Stimulated activated CD8-positive, alpha-beta memory T cell treated with anti-CD3 and anti-CD28 coated beads, Interleukin-15, amount 100 ng/mL, for 1 hour (primary cell): ENCODE data around the gene NEGR1.

Experiments used
- DNase-seq: peaks from one replicate; pipeline ENCODE4 v3.0.0-alpha.2; 2020; ENCODE audit warnings: low read depth

NEGR1 gene

DNA sequence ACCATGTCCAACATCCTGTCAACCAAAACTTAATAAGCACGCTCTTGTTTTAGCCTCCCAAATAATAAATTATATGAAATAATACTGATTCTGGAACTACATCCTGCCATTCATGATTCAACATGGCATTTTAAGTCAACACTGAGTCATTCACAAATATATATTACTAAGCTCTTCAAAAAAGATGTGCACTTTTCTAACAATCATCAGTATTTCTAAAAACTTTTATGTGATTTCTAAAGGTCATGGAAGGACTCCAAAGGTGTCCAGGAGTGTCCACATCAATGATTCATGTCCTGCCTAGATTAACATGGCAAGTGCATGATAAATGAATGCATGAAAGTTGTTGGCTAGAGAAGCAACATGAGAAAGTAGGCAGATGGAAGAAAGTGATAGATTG is 51.6 kb downstream of the NEGR1 start:
- no peak for DNase-seq

DNA sequence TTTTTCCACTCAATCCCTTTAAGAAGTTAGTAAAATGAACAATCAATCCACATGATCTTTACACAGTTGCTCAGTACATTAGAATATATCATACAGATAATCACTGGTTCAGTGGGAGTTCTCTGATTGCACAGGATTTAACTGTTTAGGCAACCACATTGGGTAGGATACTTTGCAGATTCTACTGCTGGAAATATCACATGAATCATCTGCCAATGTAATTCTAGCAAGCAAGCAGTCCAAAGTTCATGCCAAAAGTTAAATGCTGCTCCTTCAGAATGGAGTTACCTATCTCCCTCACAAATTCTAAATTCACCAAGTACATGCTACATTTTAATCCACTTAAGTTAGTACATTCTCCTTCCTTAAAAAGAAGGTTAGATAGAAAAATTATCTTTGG is 52.4 kb downstream of the NEGR1 start:
- DNase-seq = no peak

DNA sequence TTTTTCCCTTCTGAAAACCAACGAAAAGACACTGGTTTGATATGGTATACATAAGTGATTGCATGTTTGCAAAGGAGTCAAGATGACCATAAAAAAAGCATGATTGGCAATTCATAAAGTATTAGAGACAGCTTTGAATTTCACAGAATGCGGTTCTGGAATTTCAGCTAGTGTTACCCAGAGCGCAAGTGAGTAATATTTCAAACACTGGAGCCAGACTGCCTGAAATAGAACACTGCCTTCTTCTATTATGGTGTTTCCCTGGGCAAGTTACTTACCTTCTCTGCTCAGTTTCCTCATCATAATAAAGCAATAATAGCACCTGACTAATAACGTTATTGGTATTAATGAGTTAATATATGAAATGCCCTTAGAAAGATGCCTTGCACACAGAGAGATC is 54.7 kb downstream of the NEGR1 start:
- no peak for DNase-seq

DNA sequence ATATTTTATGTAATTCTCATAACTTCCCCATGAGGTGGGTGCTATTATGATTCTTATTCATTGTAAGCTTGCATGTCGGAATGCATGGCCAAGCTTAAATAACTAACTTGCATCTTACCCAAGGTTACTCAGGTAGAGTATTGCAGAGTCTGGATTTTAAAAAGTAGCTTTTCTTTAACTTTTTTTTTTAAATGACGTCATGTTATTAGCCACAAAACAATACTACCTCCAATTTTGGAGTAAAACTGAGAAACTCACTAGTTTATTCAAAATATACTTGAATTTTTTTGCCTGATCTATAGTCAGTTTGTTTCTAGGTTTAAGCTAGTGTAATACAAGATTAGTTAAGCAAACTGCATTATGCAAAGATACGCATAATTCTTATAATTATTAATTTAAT is 57.8 kb downstream of the NEGR1 start:
- no peak for DNase-seq

DNA sequence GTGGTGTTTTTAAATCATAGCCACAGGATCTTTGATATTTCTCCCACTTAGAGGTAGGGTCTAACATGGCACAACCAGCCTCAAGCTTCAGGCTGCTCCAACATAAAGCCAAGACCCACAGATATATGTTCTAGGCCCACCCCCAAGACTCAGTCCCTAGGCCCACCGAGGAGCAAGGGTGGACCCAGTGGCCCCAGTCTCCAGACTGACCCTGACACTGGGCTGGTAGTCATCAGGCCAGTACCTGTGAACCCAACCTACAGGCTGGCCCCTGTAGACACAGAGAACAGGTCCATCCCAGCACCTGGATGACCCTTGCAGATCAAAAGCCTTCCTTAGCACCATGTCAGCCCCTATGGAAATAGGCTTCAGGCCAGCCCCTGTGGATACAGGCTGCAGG is 60.5 kb downstream of the NEGR1 start:
- DNase-seq = no peak

DNA sequence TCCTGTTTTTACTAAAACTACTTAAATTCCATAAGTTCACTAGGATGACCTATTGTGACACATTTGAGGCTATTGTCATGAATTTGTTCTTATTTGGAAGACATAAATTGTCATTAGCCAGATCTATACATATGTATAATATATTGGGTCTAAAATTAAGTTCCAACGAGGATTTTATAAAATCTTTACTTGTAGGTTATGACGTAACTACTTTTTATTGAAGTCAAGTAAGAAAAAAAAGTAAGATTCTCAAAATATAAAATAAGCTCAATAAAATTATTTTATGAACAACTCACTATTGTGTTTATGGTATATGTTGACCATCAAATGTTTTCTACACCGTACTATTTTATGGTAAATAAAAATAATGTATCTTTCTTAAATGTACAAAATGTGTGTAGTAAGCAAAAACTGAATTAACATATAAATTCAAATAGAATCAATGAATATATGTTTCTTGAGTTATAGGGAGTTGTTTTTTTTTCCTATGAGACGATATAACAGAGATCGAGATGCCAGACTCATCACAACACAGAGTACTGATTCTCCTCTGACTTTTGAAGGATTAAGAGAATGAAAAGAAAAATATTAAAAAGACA is 64.1 kb downstream of the NEGR1 start:
- no peak for DNase-seq

DNA sequence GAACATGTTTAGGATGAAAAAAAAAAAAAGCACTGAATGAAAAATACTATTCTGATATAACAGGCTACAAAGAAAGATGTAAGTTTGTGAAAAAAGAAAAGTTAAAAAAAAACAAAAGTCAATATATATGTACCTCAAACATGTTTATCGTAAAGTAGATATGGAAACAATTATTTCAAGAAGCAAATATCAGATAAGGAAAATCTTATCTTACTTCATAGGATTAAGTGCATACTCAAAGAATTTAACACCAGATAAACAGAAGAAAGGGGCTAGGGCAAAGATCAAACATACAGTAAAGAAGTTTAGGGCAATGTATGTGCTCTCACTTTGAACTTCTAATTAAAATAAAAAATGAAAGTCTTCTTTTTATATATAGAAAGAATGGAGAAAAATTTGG is 75.3 kb downstream of the NEGR1 start:
- no peak for DNase-seq

DNA sequence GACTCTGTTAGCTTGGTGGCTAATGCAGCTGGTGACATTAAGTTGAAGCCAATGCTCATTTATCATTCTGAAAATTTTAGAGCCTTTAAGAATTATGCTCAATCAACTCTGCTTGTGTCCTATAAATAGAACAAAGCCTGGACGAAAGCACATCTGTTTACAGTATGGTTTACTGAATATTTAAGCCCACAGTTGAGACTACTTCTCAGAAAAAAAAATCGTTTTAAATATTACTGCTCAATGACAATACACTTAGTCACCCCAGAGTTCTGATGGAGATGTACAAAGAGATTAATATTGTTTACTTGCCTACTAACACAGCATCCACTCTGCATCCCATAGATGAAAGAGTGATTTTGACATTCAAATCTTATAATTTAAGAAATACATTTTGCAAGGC is 79.6 kb downstream of the NEGR1 start:
- DNase-seq = no peak

DNA sequence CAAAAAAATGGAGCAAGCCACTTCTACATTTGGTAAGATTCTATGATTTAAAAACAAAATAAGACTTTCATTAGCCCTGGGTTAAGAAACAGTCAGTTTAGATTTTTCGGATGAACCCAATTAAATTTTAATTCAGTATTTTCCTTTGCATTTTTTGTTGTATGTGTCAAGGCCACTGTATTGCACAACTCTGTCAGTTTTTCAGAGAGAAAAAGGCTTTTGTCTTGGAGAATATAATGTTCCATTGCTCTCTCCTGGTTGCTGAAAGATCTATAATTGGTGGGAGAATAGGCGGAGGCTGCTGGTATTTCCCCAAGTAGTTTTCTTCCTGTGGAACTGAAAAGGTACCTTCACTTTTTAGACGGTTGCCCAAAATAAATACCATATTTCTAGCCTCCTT is 84.6 kb downstream of the NEGR1 start:
- no peak for DNase-seq

DNA sequence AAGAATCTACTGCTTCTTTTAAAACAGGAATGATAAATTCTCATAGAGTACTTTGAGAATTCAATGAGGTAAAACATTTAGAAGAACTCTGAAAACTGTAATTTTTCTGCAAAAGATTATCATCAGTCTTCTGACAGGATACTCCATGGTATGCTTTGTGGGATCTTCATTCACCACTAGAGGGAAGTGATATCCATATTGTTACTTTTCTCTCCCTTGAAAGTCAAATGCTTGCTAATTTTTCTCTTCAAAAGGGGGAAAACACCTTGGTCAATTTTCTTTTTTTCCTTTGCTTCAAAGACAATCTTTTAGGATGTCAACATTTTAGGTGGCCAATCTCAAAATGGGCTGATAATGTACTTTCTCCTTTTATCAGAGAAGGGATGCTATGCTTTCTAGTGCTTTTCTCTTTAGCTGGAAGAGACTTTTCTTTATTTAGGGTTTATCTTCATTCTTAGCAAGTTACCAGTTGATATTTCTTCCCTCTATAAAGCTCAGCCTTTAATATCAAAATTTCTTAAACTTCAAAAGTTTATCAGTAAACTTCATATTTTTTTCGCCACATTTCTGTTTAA is 95.5 kb downstream of the NEGR1 start:
- no peak for DNase-seq

DNA sequence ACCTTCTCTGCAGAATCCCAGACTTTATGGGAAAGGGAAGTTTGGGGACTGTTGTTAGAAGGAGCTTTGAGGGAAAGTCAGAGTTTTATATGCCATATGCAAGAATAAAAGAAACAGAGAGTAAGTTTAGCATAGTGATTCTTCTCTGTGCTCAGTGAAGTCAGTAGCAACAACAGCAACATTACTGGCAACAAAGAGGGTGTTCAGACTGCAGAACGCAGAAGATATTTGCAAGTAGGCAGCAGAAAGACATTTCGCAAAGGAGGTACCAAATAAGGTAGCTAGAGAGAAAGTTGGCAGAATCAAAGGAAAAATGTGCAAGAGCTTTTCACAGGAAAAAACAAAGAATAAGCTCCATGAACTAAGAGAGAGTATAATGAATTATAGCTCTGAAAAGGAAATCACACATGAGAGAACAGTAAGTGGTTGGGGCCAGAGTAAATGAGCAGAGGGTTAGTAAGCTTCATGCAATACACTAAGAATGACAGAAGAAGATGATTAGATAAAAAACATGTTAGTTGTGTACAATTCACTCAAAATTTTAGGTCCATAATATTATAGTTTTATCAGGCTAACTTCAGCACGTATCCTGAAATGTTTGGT is 98.1 kb downstream of the NEGR1 start:
- no peak for DNase-seq

DNA sequence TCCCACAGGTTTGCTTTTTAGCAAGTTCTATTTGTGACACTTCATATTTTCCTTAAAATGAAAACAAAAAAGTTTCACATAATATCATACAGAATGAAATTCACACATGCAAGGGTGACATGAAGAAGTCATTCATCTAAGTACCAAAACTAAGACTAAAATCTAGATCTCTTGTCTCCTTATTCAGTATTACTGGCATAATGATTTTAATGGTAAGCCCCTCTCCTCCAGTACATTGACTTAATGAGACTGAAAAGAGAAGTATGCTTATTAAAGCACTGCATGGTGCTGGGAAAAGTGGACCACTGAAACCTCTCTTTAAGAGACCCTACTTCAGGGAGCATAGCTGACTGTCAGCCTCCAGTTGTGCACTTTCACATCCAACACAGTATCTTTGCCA is 99.5 kb downstream of the NEGR1 start:
- no peak for DNase-seq

DNA sequence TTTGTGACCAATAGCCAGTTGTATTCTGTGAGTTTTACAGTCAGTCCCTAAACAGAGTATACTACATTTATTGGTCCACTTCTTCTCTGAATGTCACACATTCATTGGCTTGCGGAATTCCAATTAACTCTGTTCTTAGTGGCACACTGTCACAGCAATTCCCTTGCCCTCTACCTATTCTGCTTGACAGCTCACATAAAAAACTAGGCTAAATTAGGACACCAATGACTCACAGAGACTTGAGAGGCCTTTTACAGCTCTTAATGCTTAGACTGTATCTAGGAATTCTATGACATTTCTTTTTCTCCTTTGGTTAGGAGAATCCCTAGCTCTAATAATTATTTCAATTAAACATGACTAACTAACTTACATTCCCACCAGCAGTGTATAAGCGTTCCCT is 104.1 kb downstream of the NEGR1 start:
- no peak for DNase-seq

DNA sequence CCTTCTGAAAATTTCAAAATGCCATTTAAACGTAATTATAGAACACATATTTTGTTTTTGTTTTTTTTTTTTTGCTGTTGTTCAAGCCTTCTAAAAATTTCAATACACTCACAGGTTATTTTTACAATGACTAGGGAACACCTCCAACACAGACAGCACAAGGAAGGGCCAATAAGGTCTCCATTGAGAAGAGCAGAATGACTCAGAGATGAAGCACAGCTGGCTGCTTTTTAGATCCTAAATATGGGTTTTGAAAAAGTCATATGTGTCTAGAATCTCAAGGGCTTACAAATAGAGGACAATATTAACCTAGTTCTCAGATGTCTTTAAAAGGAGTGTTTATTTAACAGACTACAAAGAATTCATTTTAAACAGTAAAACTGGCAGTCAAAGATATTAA is 104.6 kb downstream of the NEGR1 start:
- no peak for DNase-seq

DNA sequence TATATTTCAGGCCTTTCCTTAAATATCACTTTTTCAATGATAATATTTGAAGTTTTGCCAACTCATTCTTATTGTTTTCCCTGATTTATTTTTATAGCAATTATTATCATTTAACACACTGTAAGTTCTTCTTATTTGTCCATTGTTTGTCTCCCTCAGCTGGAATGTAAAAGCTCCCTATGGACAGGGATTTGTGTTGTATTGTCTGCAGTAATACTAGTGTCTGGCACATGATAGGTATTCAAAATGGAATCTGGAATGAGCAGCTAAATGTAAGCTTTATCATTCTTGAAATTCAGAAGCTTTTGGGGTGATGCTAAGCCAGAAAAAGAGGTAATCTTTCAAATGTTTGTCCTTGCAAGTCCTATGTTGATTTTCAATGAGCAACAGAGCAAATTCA is 112.1 kb downstream of the NEGR1 start:
- no peak for DNase-seq

DNA sequence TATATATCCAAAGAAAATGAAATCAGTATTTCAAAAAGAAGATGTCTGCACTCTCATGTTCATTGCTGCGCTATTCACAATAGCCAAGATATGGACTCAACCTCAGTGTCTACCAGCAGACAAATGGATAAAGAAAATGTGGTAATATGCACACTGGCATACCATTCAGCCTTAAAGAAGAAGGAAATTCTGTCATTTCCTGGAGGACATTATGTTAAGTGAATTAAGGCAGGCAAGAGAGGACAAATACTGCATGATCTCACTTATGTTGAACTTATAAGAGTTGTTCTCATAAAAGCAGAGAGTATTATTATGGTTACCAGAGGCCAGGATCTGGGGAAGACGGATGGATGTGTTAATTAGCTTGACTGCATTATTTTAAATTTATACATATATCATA is 115.9 kb downstream of the NEGR1 start:
- no peak for DNase-seq

DNA sequence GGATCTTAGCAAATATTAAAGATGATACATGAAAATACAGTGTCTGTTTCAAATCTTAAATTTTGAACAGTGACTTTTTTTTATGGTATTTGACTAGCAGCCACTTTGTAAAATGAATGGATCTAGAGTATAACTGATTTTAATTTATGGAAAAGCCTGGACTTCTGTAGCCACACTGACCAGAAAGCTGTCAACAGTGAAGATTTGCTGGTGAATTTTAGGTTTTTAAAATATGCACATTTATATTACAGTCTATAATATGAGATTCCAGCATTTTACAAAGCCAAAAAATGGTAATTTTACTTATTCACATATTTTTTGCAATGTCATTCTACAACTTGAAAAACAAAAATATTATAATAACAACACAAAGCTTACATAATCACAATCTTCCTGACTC is 131.8 kb downstream of the NEGR1 start:
- no peak for DNase-seq

DNA sequence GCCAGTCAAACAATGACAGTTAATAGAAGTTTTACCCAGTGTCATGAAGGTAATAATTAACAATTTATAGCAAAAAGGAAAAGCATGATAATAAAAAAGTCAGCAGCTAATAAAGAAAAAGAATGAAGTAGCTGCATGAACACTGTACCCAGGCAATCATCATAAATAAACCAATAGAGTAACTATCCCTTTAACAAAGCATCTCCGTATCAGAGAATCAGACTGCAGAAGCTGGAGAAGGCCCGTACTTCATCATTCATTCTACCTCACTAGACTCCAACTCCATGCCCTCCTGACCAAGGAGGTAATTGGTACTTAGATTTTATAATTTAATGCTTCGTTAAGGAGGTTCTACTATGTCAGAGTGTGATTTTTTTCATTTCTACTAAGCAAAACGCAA is 140.5 kb downstream of the NEGR1 start:
- no peak for DNase-seq

DNA sequence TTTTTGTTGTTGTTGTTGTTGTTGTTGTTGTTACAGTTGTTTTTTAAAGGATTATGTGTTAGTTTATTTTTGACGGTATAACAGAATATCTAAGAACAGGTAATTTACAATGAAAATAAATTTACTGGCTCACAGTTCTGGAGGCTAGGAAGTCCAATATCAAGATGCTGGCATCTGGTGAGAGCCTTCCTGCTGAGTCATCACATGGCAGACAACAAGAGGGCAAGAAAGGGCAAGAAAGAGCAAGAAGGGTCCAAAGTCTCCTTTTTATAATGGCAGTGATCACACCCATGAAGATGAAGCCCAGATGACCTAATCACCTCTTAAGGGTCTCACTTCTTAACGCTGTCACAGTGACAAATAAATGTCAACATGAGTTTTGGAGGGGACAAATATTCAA is 142.1 kb downstream of the NEGR1 start:
- no peak for DNase-seq

DNA sequence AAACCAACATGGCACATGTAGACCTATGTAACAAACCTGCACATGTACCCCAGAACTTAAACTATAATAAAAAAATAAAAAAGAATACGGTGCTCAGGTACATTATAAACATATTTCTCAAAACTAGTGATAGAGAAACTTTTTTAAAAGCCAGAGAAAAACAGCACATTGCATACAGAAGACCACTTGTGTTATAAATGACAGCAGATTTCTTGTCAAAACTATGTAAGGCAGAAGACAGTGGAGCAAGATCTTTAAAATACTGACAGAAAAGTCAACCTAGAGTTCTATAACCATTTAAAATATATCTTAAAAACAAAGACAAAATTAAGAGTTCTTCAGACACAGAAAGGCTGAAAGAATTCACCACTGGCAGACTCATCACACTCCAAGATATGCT is 144.7 kb downstream of the NEGR1 start:
- no peak for DNase-seq

DNA sequence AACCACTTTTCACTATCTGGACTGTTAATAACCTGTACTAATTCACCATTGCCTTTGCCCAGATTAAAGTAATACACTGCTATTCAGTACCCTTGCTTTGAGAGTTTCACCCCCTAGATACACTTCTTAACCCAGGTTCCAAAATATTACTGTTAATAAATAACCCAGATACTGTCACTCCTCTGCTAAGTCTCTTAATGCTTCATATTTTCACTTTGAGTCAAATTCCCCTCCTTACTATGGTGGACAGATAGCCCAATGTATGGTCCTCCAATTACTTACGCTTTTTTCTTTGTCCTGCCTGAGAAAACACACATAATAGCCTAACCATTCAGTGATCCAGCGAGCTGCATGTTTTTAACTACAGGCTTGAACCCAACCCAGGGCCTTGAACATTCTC is 152.5 kb downstream of the NEGR1 start:
- DNase-seq = no peak

DNA sequence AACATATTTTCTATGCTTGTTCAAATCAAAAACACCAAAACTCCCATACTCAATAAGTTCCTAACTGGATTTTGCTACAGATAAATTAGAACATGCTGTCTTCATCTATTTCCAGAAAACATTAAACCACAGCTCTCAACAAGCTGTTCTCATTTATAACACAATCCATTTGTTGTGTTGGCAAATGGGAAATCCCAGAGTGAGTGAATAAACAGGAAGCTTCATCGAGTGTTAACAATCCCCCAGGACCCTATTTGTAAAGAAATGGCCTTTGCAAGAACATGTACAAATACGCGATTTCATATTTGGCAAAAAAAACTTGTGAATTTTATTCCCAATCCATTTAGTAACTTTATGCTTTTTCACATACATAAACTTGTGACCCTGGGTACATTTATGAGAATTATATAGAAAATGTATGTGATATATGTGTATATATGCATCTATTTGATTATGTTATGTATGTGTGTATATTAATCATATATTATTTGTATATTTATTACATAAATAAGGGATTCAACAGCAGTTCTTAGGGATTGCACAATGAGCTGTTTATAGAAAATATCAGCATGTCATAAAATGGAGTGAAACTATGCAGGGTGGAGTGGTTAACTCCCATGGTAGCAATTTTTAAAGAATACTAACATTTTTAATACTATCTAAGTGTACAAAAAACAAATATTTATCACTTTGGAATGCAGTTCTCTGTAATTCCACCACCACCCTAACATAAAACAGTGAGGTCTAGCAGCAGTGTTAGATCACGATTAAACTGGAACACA is 160.0 kb downstream of the NEGR1 start:
- no peak for DNase-seq

DNA sequence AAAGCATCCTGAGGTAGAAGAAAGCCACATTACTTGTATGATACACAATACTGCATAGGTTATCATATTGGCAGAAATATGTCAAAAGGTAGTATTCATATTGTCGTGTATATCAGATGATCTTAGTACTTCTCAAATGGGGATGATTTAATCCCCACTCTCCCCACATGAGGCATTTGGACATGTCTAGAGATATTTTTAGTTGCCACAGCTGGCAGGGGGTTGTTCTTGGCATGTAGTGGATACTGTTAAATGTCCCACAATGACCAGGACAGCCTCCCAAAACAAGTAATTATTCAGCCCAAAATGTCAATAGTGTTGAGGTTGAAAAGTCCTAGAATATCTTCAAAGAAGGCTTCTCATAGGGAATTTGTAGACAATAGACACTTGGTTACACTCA is 162.8 kb downstream of the NEGR1 start:
- DNase-seq = no peak
